HPDE6-E6E7 (cell line): ENCODE results near the gene GRPR.

Experiments
- DNase-seq: peaks from one replicate; pipeline ENCODE4 v3.0.0; 2011; ENCODE audit warnings: missing footprints; ENCODE audit errors: extremely low spot score

GRPR gene

DNA sequence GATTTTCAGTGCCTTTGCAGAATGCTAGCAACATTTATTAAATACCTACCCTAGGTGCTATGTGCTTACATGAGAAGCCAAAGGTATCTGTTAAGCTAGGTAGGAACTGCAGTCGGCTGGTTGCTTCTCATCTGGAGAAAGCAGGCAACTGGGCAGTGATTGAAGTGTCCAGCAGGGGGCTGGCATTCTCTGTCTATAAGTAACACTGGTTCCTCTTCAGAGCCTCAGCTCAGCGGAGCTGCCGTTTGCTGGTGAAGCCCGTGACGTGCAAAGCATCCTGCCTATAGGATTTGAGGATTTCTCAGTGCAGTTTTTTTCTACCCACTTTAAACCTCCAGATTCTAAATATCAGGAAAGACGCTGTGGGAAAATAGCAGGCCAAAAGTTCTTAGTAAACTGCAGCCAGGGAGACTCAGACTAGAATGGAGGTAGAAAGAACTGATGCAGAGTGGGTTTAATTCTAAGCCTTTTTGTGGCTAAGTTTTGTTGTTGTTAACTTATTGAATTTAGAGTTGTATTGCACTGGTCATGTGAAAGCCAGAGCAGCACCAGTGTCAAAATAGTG lies at the start of gene GRPR:
GRPR (plus strand) TSS at position 344 of the 565 bp plus-strand sequence. CDS start 389 bp downstream, outside the sequence.
- DNase-seq = peak; percentile 85

DNA sequence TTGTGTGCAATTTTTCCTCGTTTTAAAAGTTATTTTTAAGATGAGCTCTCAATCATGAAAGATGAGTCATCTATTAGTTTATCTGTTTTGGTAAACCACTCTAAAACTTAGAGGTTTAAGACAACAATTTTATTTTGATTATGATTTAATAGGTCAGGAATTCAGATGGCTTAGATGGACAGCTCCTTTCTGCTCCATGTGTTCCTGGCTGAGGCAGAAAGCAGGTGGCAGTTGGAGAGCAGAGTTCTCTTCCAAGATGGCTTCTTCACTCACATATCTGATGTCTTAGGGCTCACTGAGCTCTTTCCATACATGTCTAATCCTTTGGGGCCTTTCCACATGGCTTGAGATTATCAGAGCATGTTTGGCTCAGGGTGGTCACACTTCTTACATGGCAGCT lies 48.3 kb upstream of the GRPR start:
- no peak for DNase-seq

DNA sequence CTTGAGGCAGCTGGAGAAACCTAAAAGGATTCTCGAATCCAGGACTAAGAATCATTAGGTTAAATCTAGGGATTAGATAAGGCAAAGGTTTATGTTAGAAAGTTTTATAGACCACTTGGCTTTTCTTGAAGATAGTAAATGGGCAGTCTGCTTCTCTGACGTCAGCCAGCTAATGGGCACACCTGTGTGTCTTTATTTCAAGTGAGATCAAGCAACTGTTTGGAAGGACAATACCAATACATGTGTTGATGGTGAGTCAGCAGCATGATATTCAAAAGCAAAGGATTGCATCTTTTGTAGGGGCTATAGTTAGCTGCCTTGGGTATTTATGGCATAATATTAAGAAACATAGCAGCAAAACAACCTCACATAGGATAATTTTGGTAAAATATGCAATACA lies 46.5 kb upstream of the GRPR start:
- no peak for DNase-seq

DNA sequence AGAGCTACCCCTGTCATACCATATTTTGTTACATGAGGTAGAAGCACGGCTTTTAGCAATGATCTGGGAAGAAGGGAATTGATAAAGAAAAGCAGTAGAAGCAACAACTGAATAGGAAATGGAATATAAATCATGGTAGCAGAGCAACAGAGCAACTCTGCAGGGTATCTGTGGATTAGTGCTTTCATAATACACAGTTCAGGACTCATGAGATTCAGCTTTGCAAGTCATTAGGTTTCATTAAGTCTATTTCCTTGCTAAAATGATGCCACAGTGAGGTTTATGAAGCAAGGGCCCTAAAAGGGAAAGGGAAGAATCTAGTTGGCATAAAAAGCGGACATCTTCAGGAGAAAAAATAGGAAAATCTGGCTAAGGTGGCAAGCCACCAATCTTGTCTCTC lies 45.6 kb upstream of the GRPR start:
- no peak for DNase-seq

DNA sequence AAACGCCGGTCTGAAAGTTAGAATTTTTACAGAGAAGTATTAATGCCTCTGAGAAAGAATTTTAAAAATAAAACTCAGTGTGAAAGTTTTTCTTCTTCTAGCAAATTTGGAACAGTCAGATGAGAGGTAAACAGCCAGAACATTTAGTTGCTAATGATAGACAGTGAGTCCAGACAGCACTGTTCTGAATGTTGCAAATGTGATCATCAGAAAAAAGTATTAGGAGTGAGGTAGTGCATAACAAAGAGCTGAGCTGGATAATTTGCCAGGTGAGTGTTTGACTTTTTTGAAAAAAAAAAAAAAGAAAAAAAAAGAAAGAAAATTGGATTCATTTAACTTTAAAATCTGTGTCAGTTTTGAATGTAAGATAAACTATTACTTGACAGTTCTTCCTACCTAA lies 42.0 kb upstream of the GRPR start:
- no peak for DNase-seq

DNA sequence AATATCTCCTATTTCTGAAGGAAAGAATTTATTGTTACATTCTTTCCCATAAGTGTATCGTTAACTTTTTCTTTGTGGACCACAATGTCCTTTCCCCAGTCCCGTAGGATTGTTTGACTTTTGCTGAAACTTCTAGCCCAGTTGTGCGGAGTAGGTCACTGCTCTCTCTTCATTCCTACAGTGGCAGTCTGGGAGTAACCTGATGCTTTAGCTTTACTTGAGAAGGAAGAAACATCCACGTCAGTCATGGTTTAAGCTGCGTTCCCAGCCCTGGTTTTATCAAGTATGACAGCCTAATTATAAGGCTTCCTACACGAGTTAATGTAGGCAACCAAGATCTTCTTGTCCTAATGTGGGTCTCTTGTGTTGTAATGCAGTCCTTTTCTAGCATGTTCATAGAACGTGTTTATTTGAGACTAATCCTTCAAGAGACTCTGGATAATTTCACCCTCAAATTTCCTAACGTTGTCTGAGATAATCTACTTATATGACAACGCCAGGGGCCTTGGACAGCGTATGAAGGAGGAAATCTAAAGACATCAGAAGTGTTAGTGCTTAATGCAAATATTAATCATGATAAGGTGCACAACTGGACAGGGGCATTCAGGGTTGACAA lies 40.8 kb upstream of the GRPR start:
- no peak for DNase-seq

DNA sequence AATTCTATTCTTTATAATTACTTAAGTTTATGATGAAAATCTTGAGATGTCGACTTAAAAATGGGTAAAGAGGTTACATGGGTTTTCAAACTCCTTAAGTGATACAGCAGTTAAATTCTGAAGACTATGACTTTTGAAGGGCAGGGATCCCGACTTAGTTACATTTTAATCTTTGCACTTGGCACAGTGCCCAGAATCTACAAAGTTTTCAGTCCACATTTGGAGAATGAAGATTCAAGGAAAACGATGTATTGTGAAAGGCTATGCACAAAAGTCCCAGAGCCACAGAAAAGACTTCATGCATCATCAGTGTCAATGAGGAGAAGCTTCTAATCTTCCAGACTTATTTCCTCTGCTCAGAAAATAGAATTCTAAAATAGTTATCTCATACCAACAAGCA lies 36.3 kb upstream of the GRPR start:
- no peak for DNase-seq

DNA sequence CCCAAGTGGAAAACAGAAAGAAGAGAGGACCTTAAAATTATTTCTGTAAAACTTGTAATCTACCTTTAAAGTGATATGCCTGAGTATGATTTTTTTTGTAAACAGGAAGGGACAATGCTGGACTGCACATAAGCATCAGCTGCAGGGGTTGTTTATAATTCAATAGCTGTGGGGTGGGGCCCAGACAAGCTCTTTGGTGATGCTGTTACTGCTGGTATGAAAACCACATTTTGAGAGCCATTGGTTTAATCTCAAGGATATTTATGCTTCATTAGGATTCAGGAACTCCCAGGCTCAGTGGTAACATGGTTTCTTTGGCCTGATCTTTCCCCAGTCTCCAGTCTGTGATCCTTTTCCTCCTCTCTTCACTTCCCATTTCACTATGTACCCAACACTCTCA lies 34.3 kb upstream of the GRPR start:
- no peak for DNase-seq

DNA sequence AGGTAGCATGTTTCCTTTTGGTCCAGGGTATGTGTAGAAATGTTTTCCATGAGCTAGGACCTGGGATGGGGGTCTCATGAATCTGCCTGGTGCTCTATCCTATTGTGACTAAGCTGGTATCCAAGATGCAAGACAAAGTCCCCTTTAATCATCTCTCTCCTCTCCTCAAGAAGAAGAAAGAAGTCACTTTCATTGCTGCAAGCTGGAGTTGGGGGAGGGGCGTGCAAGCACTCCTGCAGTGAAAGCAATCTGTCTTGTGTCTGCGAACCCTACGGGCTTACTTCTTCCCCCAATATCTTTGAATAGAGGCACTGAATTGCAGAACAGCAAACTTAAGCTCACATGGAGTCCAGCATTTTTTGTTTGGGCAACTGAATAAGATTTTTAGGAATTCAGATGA lies 27.2 kb upstream of the GRPR start:
- DNase-seq = no peak

DNA sequence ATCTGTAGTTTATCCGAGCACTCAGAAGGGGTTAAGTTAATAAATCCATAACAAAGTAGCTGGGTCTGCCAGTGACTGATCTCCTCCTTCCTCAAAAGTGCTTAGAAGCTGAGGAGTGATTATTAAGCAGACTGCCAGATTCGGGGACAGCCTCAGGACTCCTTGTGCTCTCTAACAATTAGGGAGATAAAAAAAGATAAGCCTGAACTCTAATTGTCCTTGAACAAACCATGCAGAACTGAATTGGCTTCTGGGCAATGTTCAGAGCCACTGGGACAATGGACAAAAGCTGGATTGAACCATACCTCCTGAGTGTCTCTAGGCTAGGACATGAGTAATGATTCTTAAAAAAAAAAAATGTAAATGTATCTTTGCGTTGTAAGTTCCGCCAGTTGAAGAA lies 22.7 kb upstream of the GRPR start:
- DNase-seq = no peak

DNA sequence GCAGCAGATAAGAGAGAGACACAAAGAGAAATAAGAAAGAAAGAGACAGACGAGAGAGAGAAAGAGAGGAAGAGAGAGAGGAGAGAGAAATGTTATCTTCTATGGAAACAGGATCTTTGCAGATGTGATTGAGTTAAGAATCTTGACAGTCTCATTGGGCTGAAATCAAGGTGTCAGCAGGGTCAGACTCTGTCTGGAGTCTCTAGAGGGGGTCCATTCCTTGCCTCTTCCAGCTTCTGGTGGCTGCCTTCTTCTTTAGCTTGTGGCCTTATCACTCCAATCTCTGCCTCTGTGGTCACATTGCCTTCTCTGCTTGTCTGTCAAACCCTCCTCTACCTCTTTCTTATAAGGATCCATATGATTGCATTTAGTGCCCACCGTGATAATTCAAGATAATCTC lies 21.8 kb upstream of the GRPR start:
- DNase-seq = no peak

DNA sequence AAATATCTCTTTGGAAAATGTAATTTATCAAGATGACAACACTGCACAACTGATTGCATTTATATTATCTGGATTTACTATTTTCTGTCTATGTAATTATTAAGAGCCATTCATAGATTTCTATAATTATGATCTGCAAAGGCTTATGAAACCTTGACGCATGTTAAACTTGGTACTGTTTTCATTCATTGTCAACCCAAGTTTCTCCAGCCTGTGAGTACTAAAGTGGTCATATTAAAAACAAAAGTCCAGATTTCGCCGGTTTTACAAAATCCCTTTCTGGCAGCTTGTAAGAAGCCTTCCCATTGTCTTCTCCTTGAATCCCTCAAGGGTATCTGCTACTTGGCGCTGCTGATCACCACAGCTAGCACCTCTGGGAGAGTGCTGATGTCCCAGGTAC lies 19.7 kb upstream of the GRPR start:
- DNase-seq = no peak

DNA sequence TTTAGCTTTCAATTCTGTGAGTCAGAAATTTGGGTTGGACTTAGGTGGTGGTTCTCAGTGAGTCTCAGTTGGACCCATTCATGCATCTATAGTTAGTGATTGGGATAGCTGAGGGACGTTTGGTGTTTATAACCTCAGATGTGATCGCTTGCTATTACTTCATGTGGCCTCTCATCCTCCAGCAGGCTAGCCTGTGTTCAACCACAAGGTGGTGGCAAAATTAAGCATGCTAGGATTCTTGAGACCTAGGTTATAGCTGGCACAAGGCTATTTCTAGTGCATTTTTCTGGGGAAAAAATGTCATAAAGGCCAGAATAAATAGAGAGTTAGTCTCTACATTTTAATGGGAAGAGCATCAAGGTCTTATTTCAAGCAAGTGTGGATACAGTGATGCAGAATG lies 10.9 kb upstream of the GRPR start:
- no peak for DNase-seq

DNA sequence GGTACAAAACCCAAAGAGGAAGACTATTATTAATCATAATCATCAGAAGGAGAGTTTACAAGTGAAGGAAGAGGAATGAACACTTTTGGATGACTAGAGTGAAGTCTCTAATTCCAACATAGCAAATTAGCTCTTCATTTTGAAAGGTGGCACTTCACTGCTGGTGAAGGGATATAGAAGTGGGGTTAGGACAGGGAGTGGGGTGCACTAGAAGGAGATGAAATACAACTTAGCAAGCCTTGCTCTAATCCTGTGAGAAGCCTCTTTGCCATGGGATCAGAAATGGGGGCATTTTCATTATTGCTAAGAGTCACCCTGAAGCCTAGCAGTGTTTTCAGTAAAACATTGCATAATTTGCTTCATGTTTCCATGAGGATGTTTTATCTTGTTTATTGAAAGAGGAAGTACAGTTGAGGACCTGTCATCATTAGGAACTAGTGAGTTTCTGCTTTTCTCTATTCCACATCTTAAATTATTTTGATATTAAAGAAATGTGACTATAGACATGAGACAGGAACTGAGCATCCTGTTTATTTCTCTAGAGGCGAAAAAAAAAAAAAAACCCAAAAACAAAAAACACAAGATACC lies 9.3 kb upstream of the GRPR start:
- DNase-seq = no peak

DNA sequence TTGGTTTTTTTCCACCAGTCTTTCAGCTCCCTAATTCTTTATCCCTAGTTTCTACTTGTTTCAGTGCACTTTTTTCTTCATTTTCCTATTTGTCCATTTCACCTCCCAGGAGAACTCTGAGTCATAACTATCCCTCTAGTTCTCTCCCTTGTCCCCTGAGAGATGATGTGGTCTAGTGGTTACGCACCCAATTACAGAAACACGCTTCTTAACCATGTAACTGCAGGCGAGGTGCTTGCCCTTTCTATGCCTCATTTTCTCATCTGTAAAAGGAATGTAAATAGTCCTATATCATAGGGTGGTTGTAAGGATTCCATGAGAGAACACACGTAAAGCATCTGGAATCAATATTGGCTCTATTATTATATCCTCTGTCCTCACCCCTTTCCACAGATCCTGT lies 8.8 kb upstream of the GRPR start:
- DNase-seq = no peak

DNA sequence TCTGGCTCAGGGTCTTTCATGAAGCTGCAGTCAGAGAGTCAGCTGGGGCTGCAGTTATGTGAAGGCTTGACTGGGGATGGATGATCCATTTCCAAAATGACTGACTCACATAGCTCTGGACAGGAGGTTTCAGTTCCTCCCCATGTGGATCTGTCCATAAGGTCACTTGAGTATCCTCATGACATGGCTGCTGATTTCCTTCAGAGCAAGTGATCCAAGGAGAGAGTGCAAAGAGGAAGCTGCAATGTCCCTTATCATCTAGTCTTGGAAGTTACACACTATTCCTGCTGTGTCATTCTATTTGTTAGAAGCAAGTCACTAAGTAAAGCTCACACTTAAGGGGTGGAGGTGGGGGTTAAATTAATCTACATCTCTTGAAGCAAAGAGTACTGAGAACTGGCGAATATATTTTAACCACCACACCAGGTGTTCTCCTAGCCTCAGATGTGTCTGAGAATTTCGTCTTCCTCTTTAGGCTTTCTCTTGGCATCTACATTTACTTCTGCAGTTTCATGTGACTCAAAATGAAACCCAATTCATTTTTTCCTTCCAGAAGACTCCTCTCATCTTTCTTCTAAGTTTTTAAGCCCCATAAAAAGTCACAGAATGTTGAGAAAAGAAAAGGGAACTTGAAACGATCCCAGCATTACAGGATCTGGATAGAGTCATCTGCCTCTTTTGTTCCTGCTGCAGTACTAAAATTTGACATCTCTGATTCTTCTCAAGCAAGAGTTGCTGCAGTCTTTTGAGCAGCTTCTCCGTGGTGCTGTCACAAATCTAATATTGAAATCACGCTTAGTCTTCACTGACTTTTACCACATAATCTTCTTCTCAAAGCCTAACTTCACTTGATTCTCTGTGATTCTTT lies 3.8 kb upstream of the GRPR start:
- DNase-seq = no peak

DNA sequence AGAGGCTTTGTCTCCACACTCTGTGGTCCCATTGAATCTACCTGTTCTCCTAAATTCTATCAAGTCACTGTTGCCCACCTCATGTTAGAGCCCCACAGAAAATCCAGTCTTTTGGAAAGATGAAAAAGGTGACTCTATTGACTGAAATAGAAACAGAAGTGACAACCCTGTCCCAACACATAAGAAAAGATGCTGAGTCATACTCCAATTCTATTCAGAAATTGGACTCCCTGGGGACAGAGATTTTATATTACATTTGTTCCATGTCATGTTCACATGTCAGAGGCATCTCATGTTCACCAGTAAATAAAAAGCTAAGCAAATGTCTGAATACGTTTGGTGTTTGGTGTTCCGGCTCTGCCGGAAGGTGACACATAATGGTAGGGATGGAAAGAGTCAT lies 2.9 kb upstream of the GRPR start:
- DNase-seq = no peak

DNA sequence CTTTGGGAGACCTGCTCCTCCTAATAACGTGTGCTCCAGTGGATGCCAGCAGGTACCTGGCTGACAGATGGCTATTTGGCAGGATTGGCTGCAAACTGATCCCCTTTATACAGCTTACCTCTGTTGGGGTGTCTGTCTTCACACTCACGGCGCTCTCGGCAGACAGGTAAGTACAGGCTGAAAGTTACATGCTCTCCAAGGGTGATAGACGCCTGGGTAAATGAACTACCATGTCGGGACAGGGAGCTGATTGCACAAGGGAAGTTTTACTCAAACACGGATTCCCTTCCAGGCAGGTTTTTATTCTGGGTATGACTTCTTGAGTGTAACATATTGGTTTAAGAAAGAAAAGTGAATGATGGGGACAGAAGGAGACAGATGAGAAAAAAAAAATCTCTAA lies 836 bp downstream of the GRPR start:
- no peak for DNase-seq

DNA sequence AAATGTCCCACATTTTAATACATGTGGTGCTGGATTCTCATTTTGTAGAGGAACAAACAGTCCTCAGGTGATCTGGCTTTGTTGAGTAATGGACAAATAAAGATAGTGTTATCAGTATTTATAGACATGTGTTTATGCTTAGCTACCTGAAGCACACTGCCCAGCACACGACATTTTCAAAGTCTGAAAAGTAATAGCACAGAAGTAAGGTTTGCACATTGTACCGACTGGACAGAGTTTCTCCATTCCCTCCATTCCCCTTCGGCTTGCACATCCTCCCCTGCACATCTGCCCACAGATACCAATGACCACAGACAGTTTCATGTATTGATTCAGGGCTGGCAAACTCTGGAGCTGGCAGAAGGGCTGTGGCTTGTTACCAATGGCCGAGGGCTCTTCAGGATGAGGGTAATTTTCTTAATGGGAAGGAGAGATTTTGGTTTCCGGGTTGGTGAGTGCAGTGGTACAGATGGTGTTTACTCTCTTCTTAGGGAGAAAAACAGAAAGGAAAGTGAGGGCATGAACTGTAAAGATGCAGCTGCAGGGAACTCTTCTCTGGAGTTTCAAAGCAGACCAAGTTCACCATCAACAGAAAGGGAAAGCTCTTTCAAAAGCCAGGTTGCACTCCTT lies 2.3 kb downstream of the GRPR start:
- DNase-seq = no peak

DNA sequence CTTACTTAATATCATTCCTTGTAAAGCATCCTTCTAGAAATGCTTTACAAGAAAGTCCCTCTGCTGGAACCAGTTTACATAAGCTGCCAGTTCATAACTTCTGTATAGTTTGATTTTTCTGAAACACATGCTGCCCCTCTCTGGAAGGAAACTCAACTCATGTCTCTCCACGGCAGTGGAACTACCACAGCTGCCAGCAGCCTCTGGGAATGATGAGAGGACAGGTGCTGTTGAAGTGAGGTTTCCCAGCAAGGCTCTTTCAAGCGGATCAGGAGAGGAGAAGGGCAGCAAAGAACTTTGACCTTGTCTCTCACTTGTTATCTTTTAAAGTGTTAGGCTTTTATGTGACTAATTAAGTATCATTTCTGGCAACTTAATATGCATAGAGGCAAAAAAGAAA lies 7.3 kb downstream of the GRPR start:
- no peak for DNase-seq

DNA sequence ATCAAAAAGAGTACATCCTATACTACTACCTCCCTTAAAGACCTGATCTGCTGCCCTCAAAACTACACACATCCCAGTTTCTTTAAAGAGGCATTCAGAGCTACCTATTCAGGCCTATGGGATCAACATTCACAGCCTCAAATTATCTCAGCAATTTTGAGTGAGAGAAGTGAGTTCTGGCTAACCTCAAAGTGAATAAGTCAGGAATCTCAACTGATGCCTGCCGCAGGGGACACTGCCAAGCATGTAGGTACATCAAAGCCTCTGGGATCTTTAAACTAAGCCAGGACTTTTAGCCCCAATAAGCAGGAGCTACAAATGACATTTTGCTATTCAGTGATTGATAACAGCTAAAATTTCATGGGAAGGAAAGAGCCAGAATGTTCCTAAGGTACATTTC lies 11.6 kb downstream of the GRPR start:
- DNase-seq = no peak

DNA sequence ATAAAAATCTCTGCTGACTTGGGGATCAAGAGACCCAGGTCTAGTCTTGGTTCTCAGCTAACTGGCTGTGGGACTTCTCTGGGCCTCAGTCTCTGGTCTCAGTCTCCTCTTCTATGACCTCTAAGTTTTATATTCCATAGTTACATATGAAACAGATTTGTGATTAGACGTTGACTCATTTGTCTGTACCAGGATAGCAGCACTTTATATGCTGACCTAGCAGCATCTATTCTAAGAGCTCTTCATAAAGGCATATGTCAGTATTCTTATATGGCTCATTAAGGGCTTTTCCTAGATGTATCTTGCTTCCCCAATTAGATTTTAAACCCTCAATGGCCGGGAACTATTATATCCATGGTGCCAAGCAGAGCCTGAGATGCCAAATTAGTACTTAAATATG lies 12.7 kb downstream of the GRPR start:
- no peak for DNase-seq
